SIG-M5 (cell line): ENCODE results near the gene RCL1.
"Not testable (repeated sequence)": the region's sequence is repeated elsewhere in the genome, so short reads cannot be mapped to it uniquely, and the experiment has no call there.

Experiments
- DNase-seq: peaks from one replicate; lab custom pipeline; 2025; lab: John Stamatoyannopoulos, UW

RCL1 gene, protein sequence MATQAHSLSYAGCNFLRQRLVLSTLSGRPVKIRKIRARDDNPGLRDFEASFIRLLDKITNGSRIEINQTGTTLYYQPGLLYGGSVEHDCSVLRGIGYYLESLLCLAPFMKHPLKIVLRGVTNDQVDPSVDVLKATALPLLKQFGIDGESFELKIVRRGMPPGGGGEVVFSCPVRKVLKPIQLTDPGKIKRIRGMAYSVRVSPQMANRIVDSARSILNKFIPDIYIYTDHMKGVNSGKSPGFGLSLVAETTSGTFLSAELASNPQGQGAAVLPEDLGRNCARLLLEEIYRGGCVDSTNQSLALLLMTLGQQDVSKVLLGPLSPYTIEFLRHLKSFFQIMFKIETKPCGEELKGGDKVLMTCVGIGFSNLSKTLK

DNA sequence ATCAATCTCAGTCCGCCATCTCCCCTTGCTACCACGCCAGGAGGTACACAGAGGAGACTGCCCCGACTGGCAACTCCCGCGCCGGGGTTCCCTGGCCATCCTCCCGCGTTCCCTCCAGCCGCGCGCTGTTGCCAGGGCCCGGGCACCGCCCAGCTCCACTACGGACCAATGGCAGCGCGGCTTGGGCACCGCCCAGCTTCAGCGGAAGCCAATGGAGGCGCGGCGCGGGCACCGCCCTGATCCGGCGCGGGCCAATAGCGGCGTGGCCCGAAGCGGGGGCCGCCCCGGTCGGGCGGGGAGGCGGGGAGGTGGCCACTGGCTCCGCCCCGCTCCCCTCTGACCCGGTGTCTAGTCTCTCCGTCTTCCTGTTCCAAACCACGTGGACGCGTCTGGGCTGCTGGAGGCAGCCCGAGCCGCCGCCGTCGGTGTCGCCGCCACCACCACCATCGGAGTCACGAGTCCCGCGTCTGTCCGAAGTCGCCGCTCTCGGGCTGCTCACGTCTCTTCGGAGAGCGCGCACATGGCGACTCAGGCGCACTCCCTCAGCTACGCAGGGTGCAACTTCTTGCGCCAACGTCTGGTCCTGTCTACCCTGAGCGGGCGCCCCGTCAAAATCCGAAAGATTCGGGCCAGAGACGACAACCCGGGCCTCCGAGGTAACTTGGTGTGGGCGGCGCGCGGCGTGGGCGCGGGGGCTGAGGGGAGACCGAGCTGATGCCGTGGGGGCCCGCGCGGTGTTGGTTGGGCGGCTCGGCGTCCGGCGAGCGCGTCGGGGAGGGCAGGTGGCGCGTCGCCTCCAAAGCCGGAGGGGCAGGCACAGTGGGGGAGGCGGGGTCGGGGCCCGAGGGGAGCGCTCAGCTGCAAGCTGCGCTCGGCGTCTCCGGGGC lies at the start of gene RCL1:
TSS of gene RCL1 (plus strand) at position 373 of the 887 bp plus-strand sequence. CDS start at position 521, 148 bp downstream.
- DNase-seq: peak; percentile 54

DNA sequence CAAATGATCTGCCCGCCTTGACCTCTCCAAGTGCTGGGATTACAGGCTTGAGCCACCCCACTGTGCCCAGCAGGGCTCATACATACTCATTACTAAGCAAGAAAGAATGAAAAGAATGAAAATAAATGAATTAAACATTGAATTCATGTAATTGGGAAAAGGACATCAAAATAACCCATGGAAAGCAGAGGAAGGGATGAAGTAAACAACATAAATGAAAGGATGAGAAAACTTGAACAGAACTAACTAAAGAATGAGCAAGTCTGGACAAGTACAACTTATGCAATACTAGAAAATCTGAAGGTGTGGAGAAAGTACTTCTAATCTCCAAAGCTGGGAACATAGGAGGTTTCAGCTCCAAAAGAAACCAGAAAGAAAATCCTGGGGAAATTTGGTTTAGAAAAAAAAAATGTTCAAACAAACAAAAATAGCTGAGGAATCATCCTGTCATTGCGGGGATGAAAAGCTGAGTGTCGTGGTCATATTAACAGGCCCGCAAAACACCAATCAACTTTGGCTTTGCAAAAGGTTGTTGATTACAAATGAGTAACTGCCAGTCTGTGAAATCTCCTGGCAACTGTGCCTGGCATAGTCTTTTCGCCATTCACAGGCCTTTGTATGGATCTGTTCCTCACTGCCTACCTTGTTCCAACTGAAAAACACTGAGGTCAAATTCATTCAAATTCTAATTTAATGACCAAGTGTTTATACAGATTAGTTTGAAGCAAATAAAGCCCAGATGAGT lies 49.4 kb upstream of the RCL1 start:
- no peak for DNase-seq

DNA sequence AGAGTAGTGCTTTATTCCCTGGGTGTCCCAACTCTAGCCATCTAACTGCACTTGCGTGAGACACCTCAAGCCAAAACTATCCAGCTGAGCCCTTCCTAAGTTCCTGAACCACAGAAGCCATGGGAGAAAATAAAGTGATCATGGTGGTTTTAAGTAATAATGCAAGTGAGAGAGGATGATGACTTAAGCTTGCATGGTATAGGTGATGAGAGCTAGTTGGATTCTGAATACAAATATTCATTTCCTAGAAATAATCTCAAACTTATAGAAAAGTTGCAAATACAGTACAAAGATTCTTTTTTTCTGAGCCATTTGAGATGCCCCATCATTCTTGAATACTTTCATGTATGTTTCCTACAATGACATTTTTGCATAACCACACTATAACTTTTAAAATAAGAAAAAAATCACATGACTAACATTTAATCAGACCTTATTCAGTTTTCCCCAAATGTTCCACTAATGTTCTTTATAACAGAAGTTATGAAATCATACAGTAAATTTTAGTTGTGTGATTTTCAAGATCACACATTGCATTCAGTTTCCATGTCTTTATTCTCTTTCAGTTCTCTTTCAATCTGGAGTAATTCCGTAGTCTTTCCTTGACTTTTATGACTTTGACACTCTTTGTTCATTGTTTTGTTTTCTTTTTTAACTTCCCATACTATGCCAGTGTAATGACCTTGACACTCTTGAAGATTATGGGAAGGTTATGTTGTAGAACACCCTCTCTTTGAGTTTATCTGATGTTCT lies 46.3 kb upstream of the RCL1 start:
- no peak for DNase-seq

DNA sequence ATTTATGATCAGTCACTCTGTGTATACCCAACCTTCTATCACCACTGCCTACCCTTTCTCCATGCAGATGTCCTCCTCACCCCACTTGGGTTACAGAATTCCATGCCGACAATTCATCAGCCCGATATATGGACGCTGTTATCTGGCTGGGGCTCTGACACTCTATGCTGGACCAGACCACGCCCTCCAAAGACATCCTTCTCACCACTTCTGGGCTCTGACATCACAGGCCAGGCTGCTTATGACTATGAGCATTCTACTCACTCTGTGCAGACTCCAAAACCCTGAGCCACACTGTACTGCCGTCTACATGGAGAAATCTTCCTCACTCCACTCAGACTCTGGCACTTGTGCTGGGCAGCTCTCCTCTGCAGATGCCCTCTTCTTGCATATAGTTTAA lies 44.1 kb upstream of the RCL1 start:
- DNase-seq: no peak

DNA sequence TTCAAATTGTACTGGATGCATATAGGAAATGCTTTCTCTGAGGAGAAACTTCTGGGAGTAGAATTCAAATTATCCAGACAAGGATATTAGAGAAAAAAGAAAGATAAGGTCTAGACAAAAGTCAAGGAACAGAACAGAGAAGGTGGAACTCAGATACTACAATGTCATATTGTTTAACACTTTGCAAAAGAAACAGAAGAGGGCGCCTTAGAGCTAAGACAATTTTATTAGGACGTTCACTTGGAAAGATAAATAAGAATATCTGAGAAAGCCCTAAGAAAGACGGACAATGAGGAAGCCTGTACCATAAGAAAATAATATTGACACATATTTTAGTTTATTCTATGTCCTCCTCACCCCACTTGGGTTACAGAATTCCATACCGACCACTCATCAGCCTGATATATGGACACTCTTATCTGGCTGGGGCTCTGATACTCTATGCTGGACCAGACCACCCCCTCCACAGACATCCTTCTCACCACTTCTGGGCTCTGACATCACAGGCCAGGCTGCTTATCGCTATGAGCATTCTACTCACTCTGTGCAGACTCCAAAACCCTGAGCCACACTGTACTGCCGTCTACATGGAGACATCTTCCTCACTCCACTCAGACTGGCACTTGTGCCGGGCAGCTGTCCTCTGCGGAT lies 42.6 kb upstream of the RCL1 start:
- DNase-seq: no peak

DNA sequence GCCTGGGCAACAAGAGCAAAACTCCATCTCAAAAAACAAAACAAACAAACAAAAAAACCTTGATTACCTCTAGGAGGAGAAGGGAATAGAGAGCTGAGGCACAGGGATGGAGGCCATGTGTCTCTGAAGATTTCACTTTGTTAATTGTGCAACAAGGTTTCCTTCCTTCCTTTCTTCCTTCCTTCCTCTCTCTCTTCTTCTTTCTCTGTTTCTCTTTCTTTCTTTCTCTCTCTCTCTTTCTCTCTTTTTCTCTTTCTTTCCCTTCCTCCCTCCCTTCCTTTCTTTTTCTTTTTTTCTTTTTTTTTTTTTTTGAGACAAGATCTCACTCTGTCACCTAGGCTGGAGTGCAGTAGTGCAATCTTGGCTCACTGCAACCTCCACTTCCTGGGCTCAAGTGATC lies 38.2 kb upstream of the RCL1 start:
- DNase-seq: not testable (repeated sequence)

DNA sequence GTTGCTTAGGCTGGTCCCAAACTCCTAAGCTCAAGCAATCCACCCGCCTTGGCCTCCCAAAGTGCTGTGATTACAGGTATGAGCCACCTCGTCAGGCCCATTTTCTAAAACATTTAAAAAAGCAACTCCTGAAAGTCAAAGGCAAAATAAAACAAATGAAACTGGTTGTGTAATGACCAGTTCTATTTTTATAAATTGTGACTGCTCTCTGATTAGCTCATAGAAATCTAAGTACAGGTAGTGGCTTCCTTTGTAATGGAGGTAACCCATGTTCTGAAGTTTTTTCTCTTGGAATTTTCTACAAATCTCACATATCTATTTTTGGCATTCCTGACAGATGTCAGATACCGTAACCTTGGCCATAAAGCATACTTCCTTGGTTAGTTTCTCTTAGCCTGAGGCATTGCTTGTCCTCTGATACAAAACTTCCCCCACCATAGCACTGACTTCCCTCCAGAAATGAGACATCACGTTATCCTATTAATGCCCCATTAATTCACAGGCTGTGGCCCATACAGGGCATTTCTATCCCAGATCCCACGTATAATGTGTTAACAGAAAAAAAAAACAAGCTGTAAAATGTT lies 37.6 kb upstream of the RCL1 start:
- DNase-seq: no peak

DNA sequence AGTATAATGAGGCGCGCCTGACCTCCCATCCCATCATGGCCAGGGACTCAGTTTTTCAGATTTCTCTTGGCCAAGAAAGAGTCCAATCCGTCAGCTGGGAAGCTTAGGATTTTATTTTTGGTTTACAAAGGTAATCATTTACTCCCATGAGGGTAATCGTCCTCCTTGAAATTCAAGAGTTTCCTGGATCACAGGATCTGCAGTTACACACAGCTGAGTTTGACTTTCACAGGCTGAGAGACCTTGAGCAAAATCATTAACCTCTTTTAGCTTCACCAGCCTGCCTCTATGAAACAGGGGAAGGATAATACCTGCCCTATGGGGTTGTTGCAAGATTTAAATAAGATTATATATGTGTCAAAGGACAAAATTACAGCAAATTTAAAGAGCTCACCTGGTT lies 36.3 kb upstream of the RCL1 start:
- DNase-seq: no peak

DNA sequence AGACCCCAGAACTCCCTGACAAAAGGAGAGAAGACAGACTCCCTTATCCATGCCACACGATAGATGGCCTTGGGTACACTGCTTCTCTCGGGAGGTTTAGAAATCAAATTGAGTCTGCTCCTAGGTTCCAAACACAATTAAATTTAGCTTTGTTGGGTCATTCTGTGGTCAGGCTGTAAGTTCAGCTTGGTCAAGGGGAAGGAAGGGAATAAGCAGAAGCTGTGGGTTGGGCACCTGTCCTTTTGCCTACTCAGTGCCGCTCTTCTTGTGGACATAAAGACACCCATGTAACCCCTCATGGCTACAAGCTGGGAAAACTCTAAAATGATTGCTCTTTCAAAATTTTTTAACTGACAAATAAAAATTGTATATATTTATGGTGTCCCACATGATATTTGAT lies 32.6 kb upstream of the RCL1 start:
- no peak for DNase-seq

DNA sequence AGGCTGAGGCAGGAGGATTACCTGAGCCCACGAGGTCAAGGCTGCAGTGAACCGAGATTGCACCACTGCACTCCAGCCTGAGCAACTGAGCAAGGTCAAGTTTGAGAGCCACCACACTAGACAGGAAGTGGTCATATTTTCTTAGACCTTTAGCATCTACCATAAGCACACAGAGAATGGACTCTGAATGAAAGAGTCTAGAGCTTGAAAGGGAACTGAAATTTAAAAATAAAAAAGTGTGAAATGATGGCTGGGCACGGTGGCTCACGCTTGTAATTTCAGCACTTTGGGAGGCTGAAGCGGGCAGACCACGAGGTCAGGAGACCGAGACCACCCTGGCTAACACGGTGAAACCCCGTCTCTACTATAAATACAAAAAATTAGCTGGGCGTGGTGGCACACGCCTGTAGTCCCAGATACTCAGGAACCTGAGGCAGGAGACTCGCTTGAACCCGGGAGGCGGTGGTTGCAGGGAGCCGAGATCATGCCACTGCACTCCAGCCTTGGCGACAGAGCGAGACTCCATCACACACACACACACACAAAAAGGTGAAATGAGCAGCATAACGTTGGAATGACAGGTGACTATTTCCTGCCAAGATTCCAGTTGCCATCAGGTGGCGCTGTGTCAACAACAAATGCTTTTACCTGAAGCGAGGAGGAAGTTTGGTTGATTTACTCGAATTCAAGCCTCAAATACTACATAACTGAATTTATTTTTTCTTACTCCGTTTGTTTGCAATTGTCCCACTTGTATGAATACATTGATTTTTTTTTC lies 30.4 kb upstream of the RCL1 start:
- DNase-seq: no peak

DNA sequence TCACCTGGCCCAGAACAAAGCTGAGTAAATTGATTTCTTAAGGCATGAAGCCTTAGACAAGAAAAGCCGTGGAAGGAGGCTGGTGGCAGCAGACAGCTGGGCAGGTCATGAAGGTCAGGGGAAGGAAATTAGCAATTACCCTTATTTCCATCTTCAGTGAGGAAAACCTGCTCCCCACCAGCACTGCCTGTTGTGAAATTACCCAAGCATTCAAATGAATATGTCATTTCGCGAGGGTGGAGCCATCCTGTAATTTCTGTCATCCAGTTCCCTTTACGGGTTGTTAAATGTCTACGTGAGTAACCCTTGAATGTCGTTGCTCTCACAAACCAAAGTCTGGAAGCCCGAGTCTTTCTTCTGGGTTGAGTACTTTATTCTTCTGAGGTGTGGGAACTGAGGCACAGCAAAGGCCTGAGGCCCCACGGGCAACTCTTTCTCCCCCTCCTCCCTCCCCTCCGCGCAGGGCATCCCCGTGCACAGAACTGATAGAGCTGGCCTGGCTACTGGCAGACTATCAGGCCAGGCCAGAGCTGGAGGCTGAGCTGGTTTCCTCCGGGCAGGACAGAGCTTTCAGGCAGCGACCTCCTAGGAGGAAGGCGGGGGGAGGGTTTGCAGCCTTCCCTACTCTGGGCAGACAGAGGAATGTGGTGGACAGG lies 29.7 kb upstream of the RCL1 start:
- DNase-seq: peak; percentile 6

DNA sequence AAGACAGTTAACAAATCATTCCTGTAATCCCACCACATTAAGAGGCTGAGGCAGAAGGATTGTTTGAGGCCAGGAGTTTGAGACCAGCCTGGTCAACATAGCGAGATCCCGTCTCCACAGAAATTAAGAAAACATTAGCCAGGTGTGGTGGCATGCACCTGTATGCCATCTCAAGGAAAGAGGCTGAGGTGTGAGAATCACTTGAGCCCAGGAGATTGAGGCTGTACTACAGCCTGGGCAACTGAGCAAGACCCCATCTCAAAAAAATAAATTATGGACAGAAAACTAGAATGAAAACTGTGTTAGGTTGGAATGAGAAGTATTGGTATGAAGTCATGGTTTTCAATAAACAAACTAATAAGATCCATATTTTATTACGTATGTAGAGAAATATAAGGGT lies 28.7 kb upstream of the RCL1 start:
- no peak for DNase-seq

DNA sequence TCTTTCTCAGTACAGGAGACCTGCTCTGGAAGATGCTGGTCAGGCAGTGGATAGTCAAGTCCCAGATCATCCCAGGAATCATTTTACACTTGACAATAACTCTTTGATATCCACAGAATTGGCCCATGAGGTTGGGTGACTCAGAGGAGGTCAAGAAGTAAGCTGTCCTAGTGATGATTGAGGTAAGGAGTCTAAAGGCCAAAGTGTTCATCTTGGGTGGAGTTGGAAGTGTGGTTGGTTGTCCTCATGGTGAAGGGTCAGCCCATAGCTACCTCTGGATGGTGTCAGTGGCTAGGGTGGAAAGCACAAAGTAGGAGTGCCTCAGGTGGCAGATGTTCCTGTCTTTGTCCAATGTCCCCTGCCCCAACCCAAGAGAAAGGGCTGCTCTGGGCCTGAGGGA lies 24.1 kb upstream of the RCL1 start:
- no peak for DNase-seq

DNA sequence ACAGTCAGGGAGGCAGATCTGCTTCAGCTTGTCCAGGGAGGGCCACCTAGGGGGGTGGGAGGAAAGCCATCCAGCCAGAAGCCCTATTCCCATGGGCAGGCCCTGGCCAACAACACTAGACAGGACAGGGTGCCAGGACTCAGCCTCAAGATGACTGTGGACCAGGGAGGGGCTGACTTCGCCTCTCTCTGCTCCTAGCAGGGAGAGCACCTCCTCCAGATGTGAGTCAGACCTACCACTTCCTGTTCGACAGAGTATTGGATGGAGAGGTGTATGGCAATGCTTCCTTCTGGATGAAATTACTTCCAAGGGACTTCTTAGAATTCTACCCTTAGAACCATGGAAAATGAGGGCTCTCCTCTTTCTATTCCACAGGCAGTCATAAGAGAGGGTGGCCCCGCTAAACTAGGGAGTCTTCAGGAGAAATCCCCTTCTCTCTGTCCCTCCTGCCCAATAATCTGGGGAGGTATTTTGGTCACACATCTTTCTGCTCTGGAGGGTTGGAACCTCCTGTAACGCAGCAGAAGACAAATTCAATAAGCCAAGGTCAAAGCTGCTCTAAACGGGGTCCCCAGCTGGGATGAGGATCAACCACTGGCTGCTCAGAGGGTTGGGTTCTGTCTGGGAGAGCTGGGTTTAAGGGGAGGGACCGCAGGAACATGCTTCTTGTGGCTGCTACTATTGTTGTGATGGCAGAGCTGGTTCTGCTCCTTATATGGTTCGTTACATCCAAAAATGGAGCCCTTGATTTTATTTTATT lies 23.2 kb upstream of the RCL1 start:
- no peak for DNase-seq

DNA sequence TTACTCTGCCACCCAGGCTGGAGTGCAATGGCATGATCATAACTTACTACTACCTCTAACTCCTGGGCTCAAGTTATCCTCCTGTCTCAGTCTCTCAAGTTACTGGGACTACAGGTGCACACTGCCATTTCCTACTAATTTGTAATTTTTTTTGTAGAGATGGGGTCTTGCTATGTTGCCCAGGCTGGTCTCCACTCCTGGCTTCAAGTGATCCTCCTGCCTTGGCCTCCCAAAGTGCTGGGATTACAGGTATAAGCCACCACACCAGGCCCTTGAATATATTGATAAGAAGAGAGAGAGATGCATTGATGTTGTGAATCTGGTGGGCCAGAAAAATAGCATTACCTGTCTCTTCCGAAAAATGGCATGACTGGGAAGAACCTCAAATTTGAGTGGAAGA lies 21.0 kb upstream of the RCL1 start:
- no peak for DNase-seq

DNA sequence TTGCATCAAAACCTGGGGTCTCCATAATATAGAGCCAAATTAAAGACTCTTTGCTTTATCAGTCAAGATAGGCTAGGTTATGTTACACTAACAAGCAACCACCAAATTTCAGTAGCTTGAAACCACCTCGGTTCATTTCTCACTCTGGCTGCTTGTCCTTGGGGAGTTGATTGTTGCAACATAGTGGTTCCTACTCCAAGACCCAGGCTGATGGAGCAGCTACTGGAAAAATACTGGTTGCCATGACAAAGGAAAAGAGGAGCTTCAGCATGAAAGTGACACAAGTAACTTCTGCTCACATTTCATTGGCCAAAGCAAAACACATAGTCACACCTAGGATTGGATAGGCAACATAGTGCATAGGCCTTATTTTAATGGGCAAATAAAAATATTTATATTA lies 18.5 kb upstream of the RCL1 start:
- no peak for DNase-seq

DNA sequence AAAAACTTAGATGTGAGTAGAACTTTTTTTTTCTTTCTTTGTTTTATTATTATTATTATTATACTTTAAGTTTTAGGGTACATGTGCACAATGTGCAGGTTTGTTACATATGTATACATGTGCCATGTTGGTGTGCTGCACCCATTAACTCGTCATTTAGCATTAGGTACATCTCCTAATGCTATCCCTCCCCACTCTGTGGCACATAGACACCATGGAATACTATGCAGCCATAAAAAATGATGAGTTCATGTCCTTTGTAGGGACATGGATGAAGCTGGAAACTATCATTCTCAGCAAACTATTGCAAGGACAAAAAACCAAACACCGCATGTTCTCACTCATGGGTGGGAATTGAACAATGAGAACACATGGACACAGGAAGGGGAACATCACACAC lies 17.8 kb upstream of the RCL1 start:
- not testable (repeated sequence) for DNase-seq

DNA sequence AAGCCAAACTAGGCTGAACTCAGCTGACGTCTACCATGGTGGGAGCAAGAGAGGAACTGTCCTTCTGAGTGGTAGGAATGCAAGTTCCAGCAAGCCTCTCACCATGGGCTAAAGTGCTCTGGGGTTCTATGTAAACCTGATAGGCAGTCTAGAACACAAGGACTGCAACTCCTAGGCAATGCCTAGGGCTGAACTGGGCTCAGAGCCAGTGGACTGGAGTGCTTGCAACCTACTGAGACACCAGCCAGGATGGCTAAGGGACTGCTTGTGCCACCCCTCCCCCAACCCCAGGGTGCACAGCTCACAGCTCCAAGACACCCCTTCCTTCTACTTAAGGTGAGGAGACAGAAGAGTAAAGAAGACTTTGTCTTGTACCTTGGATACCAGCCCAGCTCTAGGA lies 12.1 kb upstream of the RCL1 start:
- DNase-seq: no peak

DNA sequence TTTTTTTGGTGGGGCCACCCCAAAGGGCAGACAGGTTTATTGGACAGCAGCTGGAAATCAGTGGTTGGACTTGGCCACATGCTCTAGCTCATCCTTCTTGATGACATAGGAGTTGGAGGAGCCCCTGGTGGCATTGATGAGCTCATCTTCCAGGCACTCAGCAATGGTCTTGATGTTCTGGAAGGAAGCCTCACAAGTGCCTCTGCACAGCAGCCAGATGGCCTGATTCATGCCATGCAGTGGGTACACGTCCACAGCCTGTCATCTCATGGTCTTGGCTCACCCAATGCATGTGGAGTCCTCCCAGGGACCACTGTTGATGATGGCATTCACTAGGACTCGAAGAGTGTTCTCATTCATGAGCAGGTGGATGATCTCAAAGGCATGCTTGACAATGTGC lies 11.3 kb upstream of the RCL1 start:
- no peak for DNase-seq
